GM21360 (cell line): ENCODE results near the gene GULP1.

ENCODE experiments used
- ATAC-seq: cut with Tn5 transposase; IDR thresholded peaks from one replicate; pipeline ENCODE4 v1.9.1; 2021; ENCODE audit warnings: mild to moderate bottlenecking, moderate library complexity; ENCODE audit not compliant: unreplicated experiment

Gene GULP1

GRCh38 chr2:188365058-188365641 is 73.5 kb downstream of the GULP1 start:
- ATAC-seq: no peak

- ATAC-seq: no peak
Measured at GRCh38 chr2:188367164-188367563, 75.5 kb downstream of the GULP1 start.

- peak; percentile 77 for ATAC-seq
Measured at GRCh38 chr2:188369365-188369764, 77.7 kb downstream of the GULP1 start.

GRCh38 chr2:188378371-188378950 is 86.8 kb downstream of the GULP1 start:
- ATAC-seq: no peak

GRCh38 chr2:188379748-188380147 is 88.1 kb downstream of the GULP1 start:
- ATAC-seq: no peak

- ATAC-seq: no peak
Measured at GRCh38 chr2:188380280-188380679, 88.6 kb downstream of the GULP1 start.

- ATAC-seq: no peak
Measured at GRCh38 chr2:188381614-188382013, 89.9 kb downstream of the GULP1 start.

- ATAC-seq: no peak
Measured at GRCh38 chr2:188382107-188382506, 90.4 kb downstream of the GULP1 start.

- no peak for ATAC-seq
Measured at GRCh38 chr2:188383158-188383557, 91.5 kb downstream of the GULP1 start.

GRCh38 chr2:188385857-188386256 is 94.2 kb downstream of the GULP1 start:
- ATAC-seq: no peak

- ATAC-seq: no peak
Measured at GRCh38 chr2:188388831-188389230, 97.2 kb downstream of the GULP1 start.

GRCh38 chr2:188391354-188391753 is 99.7 kb downstream of the GULP1 start:
- ATAC-seq: no peak

- ATAC-seq: no peak
Measured at GRCh38 chr2:188394931-188395472, 103.3 kb downstream of the GULP1 start.

GRCh38 chr2:188395903-188396689 is 104.4 kb downstream of the GULP1 start:
- no peak for ATAC-seq

- no peak for ATAC-seq
Measured at GRCh38 chr2:188399159-188399558, 107.5 kb downstream of the GULP1 start.

GRCh38 chr2:188403676-188404075 is 112.0 kb downstream of the GULP1 start:
- ATAC-seq: no peak

- ATAC-seq: no peak
Measured at GRCh38 chr2:188404341-188405004, 112.8 kb downstream of the GULP1 start.

- no peak for ATAC-seq
Measured at GRCh38 chr2:188406414-188406813, 114.7 kb downstream of the GULP1 start.

GRCh38 chr2:188410504-188411235 is 119.0 kb downstream of the GULP1 start:
- ATAC-seq: no peak

- no peak for ATAC-seq
Measured at GRCh38 chr2:188412190-188412589, 120.5 kb downstream of the GULP1 start.

GRCh38 chr2:188414411-188414810 is 122.7 kb downstream of the GULP1 start:
- no peak for ATAC-seq
